Skeletal muscle cell (primary cell): ENCODE data around the gene GTPBP6.
A peak's percentile ranks its signal among the peaks of the same experiment; 100 is the strongest.
"Not testable (repeated sequence)": the region's sequence is repeated elsewhere in the genome, so short reads cannot be mapped to it uniquely, and the experiment has no call there.

Source experiments
- DNase-seq: peaks from one replicate; pipeline ENCODE4 v3.0.0-alpha.2; 2010; ENCODE audit warnings: low read depth
- H3K4me3 ChIP-seq: 2 replicates; pipeline ENCODE4 v1.5.1; 2011; ENCODE audit warnings: low read depth, mild to moderate bottlenecking, control low read depth, low read length, moderate library complexity

Gene GTPBP6

DNA sequence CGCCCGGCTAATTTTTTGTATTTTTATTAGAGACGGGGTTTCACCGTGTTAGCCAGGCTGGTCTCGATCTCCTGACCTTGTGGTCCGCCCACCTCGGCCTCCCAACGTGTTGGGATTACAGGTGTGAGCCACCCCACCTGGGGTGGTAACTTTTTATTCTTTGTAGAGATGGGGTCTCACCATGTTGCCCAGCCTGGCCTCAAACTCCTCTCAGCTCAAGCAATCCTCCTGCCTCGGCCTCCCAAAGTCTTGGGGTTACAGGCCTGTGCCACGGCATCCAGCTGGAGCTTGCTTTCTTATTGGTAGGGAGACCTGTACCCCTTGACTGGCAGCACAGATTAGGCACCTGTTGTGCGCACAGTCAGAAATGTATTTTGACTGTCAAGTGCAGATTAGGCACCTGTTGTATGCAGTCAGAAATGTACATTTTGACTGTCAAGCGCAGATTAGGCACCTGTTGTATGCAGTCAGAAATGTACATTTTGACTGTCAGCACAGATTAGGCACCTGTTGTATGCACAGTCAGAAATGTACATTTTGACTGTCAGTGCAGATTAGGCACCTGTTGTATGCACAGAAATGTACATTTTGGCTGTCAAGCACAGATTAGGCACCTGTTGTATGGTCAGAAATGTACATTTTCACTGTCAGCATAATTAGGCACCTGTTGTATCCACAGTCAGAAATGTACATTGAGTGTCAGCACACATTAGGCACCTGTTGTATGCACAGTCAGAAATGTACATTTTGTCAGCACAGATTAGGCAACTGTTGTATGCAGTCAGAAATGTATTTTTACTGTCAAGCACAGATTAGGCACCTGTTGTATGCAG is 12.6 kb downstream of the GTPBP6 start:
- not testable (repeated sequence) for DNase-seq, H3K4me3 ChIP-seq

DNA sequence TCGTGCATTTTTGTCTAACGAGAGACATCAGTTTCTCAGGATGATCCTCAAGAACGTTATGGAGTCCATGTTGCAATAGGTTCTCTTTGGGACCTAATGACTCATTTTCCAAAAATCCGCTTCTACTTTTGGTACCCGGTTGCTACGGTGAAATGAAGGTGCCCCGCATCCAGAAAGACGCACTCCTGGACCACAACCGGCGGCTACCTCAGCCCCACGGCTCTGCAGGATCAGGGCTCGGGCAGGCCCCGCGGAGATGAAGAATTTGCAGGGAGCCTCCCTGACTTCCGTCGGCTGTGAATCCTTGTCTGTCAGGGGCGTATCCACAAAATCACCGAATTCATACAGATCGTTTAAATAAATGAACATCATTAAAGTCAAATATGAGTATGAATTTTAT is 15.6 kb downstream of the GTPBP6 start:
- H3K4me3 ChIP-seq: no peak overlapping the region

DNA sequence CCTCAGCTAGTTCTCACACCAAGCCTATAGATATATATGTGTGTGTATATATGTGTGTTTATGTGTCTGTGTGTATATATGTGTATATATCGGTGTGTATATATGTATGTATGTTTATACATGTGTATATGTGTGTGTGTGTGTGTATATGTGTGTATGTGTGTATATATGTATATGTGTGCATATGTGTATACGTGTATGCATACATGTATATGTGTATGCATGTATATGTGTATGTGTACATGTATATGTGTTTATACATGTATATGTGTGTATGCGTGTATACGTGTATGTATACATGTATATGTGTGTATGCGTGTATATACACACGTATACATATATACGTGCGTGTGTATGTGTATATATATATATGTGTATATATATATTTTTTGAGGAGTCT is 18.3 kb downstream of the GTPBP6 start:
- no peak overlapping the region for H3K4me3 ChIP-seq
- DNase-seq: no peak

More for the DNA sequence above, 15.6 kb downstream of the GTPBP6 start:
- no peak for DNase-seq

DNA sequence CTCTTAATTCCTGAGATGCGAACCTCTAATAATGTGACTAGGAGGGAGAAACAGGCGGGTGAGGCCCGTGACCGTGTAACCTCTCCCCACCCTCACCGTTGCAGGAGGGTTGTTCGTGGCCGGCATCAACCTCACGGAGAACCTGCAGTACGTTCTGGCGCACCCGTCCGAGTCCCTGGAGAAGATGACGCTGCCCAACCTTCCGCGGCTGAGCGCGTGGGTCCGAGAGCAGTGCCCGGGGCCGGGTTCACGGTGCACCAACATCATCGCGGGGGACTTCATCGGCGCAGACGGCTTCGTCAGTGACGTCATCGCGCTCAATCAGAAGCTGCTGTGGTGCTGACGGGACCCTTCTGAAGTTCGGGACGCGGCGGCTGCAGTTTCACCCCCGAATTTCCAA is 19.6 kb downstream of the GTPBP6 start:
- DNase-seq: no peak

DNA sequence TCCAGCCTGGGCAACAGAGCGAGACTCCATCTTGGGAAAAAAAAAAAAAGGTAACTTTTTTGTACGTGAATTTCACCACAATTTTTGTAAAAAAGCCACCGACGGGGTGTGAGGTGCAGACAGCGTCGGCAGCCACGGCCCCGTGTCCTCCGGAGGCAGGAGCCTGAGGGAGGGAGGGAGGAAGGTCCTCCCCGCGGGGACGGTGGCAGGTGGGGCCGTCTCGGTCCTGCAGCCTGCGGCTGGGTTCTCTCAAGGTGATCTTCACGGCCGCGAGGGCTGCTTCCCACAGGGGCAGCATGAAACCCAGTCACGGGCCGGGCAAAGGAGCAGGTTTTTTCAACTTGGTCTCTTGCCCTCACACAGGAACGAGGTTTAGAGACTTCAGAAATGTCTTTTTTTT is 23.5 kb downstream of the GTPBP6 start:
- DNase-seq: no peak
- H3K4me3 ChIP-seq: no peak overlapping the region

More for the DNA sequence above, 19.6 kb downstream of the GTPBP6 start:
- no peak overlapping the region for H3K4me3 ChIP-seq

DNA sequence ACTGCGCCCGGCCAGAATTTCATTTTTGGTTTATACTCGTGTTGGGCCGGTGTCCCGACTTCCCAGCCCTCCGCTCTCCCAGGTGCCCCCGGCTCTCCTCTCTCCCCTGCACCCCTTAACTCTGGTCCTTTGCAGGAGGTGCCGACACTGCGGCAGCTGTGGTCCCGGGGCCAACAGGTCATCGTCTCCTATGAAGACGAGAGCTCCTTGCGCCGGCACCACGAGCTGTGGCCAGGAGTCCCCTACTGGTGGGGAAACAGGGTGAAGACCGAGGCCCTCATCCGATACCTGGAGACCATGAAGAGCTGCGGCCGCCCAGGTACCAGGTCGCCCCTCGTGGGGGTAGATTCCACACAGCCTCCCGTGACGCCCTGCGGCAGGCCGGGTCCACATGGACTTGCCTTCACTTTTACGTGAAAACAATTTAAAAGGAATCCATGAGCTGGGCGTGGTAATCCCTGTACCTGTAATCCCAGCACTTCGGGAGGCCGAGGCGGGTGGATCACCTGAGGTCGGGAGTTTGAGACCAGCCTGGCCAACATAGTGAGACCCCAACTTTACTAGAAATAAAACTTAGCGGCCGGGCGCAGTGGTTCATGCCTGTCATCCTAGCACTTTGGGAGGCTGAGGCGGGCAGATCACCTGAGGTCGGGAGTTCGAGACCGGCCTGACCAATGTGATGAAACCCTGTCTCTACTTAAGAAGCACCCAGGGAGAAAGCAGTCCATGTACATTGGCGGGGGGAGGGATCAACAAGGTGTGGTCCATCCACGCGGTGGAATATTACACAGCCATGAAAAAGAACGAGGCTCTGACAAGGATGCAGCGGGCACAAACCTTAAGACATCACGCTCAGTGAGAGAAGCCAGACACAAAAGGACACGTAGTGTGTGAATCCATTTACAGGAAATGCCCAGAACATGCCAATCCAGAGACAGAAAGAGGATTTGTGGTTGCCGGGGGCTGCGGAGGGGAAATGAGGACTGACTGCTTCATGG is 25.4 kb downstream of the GTPBP6 start:
- H3K4me3 ChIP-seq: no peak overlapping the region
- DNase-seq: no peak

DNA sequence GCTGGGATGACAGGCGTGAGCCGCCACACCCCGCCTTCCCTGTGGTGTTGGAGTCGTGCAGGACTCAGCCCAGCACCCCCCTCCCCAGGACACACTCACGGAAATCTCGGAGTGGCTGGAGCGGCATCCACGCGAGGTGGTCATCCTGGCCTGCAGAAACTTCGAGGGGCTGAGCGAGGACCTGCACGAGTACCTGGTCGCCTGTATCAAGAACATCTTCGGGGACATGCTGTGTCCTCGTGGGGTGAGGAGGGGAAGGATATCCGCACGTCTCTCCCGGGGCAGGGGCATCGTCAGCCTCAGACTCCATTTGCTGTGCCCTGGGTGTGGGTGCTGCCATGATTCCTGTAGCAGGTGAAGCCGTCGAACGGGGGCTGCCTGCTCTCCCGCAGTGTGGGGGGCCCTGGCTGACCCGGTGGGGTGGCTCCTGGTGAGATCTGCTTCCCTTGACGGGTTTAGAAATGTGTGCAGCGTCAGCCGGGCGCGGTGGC is 27.1 kb downstream of the GTPBP6 start:
- H3K4me3 ChIP-seq: no peak overlapping the region
- no peak for DNase-seq

DNA sequence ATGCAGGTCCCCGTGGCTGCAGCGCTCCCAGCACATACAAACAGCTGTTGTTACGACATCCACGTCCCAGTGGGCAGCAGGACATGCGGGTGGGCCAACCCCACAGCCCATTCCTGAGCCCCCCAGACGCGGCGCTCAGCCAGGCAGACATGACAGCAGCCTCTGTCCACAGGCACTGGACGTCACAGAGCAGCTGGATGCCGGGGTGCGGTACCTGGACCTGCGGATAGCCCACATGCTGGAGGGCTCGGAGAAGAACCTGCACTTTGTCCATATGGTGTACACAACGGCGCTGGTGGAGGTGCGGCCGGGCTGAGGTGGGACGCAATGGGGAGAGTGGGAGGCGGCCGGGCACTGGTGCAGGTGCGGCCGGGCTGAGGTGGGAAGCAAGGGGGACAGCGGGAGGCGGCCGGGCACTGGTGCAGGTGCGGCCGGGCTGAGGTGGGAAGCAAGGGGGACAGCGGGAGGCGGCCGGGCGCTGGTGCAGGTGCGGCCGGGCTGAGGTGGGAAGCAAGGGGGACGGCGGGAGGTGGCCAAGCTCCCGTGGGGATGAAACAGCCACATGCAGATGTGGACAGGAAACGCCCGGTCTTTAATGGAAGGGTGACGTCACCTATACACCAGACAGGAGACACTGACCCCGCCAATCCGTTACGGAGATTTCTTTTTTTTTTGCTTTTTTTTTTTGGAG is 28.0 kb downstream of the GTPBP6 start:
- no peak overlapping the region for H3K4me3 ChIP-seq
- no peak for DNase-seq

DNA sequence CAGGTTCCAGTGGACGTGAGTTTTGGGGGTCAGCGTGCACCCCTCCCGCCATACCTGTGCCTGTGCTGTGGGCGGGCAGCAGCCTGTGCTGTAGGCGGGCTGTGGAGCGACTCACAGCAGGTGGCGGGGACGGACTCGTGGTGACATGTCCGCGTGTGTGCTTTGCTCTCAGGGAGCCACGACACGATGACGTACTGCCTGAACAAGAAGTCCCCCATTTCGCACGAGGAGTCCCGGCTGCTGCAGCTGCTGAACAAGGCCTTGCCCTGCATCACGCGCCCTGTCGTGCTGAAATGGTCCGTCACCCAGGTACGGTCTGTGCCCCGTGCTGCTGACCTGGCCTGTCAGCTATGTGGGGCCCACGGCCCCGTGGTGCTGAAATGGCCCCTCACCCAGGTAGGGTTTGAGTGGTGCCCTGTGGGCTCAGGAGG is 30.0 kb downstream of the GTPBP6 start:
- H3K4me3 ChIP-seq: no peak overlapping the region
- DNase-seq: no peak

DNA sequence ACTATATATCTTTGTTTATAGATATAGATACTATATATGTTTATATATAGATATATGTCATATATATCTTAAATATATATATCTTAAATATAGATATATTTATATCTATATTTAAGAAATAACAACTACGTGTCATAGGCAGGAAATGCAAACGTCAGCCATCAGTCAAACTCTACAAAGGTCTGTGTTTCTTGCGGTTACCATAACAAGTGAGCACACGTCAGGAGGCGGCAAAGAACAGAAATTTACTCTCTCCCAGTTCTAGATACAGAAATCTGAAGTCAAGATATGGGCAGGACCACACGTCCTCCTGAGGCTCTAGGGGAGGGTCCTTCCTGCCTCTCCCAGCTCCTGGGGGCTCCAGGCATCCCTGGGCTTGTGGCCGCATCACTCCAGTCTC is 30.9 kb downstream of the GTPBP6 start:
- DNase-seq: no peak

DNA sequence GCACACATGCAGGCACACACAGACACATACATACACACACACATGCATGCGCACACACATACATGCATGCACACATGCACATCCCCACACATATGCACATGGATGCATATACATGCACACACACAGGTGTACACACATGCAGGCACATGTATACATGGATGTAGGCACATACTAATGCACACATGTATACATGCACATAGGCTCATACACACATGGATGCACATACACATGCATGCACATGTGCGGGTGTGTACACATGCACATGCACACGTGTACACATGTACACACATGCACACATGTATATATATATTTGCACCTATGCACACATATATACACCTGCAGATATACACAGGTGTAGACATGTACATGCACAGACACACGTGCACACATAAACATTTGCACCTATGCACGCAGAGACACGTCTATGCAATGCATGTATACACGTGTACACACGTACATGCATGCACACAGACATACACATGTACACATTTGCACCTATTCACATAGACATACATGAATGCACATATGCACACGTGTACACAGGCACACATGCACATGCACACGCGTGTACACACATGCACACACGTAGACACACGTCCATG is 33.4 kb downstream of the GTPBP6 start:
- no peak overlapping the region for H3K4me3 ChIP-seq
- DNase-seq: no peak

More for the DNA sequence above, 30.9 kb downstream of the GTPBP6 start:
- H3K4me3 ChIP-seq: no peak overlapping the region

DNA sequence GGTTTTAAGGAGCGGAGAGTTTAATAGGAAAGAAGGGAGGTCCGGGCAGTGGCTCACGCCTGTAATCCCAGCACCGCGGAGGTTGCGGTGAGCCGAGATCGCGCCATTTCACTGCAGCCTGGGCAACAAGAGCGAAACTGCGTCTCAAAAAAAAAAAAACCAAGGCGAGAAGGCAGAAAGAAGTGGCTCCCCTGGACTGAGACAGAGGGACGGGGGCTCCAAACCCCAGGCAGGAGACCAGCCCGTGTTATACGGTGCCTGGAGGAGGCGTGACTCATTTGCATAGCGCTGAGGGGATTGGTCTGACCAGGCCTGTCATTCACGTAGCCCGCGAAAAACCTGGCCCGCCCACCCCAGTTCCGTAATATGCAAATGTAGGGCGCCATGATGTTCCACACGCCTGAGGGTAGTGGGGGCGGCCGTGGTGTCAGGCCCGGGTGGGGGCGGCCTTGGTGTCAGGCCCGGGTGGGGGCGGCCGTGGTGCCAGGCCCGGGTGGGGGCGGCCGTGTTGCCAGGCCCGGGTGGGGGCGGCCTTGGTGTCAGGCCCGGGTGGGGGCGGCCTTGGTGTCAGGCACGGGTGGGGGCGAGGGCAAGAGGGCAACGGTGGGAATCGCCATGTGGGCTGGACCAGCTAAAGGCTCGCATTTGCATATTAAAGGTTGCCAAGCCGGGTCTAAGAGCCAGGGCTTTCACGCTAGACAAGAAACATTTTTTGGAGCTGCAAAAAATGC is 35.3 kb downstream of the GTPBP6 start:
- H3K4me3 ChIP-seq: peak overlapping the region; percentile 61
- no peak for DNase-seq

DNA sequence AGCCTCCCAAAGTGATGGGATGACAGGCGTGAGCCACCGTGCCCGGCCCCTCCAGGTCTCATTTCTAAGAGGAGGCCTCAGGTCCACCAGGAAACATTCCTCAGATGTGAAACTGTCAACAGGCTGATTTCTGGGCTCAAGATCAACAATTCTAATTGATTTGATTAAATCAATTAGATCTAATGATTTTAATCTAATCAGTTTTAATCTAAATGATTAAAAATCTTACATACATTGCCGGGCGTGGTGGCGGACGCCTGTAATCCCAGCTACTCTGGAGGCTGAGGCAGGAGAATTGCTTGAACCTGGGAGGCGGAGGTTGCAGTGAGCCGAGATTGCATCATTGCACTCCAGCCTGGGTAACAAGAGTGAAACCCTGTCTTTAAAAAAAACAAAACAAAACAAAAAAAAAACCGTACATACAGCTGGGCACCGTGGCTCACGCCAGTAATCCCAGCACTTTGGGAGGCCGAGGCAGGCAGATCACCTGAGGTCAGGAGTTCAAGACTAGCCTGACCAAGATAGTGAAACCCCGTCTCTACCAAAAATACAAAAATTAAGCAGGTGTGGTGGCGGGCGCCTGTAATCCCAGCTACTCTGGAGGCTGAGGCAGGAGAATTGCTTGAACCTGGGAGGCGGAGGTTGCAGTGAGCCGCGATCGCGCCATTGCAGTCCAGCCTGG is 36.5 kb downstream of the GTPBP6 start:
- H3K4me3 ChIP-seq: peak overlapping the region; percentile 41
- DNase-seq: not testable (repeated sequence)

DNA sequence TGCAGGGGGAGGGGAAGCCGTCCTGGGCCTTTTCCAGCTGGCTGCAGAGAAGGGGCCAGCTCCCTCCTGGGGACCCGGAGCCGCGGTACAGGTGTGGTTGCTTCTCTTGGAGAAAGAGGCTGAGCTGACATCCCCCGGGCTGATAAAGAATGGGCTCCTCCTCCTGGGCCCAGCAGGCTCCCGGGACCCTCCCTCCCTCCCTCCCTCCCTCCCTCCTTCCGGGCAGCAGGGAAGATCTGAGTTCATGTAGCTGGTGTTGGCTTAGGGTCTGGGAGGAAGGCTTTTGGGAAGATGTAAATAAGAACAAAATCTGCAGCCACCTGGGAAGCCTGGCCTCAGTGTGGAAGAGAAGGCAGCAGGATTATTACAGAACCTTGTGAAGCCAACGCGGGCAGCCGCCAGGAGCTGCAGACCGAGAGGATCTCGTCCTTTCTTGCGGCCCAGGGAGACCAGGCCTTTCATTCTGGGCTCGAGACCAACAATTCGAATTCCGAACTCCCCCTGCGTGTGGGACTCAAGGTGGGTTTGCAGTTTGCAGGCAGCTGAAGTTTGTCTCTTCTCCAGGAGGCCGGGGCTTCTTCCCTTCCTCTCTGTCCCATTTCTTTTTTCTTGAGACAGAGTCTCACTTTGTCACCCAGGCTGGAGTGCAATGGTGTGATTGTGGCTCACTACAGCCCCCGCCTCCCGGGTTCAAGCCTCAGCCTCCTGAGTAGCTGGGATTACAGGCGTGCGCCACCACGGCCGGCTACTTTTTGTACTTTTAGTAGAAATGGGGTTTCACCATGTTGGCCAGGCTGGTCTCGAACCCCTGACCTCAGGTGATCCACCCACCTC is 37.2 kb downstream of the GTPBP6 start, which contains the start of gene PLCXD1:
TSS of gene PLCXD1 (plus strand) at position 216 of the 834 bp plus-strand sequence. CDS start 2,807 bp downstream, outside the sequence.
- H3K4me3 ChIP-seq: peak within 1 kb of the TSS; percentile 41
- no peak for DNase-seq

DNA sequence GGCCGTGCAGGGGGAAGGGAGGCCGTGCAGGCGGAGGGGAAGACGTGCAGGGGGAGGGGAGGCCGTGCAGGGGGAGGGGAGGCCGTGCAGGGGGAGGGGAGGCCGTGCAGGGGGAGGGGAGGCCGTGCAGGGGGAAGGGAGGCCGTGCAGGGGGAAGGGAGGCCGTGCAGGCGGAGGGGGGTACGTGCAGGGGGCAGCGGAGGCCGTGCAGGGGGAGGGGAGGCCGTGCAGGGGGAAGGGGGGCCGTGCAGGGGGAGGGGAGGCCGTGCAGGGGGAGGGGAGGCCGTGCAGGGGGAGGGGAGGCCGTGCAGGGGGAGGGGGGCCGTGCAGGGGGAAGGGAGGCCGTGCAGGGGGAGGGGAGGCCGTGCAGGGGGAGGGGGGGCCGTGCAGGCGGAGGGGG is 37.9 kb downstream of the GTPBP6 start:
- H3K4me3 ChIP-seq, DNase-seq: not testable (repeated sequence)

DNA sequence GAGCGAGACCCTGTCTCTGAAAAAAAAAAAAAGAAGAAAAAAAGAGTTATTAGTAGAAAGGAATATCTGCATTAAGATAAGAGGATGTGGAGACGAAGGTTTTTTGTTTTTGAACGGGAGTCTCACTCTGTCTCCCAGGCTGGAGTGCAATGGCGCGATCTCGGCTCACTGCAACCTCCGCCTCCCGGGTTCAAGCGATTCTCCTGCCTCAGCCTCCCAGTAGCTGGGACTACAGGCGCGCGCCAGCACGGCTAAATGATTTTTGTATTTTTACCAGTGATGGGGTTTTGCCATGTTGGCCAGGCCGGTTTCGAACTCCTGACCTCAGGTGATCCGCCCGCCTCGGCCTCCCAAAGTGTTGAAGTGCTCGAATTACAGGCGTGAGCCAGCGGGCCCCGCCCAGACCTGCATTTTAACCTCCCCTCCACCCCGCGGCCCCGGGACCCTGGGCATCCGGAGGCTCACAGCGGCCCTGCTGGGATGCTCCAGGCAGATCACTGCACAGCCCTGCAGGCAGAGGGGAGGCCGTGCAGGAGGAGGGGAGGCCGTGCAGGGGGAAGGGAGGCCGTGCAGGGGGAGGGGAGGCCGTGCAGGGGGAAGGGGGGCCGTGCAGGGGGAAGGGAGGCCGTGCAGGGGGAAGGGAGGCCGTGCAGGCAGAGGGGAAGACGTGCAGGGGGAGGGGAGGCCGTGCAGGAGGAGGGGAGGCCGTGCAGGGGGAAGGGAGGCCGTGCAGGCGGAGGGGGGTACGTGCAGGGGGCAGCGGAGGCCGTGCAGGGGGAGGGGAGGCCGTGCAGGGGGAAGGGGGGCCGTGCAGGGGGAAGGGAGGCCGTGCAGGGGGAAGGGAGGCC is 38.6 kb downstream of the GTPBP6 start:
- not testable (repeated sequence) for H3K4me3 ChIP-seq, DNase-seq
